Mucosa of rectum (tissue), 2 donors: ENCODE data around the gene ICAM5.
A peak's percentile ranks its signal among the peaks of the same experiment; 100 is the strongest.
"Not testable (repeated sequence)": the region's sequence is repeated elsewhere in the genome, so short reads cannot be mapped to it uniquely, and the experiment has no call there.

Source experiments
- H3K27ac ChIP-seq, 2 donors: one replicate each; pipeline ENCODE4 v1.7.0; 2013; ENCODE audit warnings: inconsistent platforms in 2 of 2, low read depth in 2 of 2, low read length in 2 of 2
- H3K27me3 ChIP-seq, 2 donors: one replicate each; pipeline ENCODE4 v1.7.0; 2013; ENCODE audit warnings: low read length in 2 of 2; ENCODE audit not compliant: control insufficient read depth in 2 of 2, insufficient read depth in 2 of 2
- H3K36me3 ChIP-seq, 2 donors: one replicate each; pipeline ENCODE4 v1.7.0; 2013; ENCODE audit warnings: low read length in 2 of 2; ENCODE audit not compliant: control insufficient read depth in 2 of 2, insufficient read depth in 2 of 2
- H3K4me1 ChIP-seq, 2 donors: one replicate each; pipeline ENCODE4 v1.7.0; 2013; ENCODE audit warnings: low read length in 2 of 2, mild to moderate bottlenecking in 1 of 2; ENCODE audit not compliant: control insufficient read depth in 2 of 2, insufficient read depth in 2 of 2
- H3K4me3 ChIP-seq, 2 donors: one replicate each; pipeline ENCODE4 v1.7.0; 2013; ENCODE audit warnings: low read length in 2 of 2
- H3K9ac ChIP-seq, 2 donors: one replicate each; pipeline ENCODE4 v1.7.0; 2013; ENCODE audit warnings: low read length in 2 of 2, low read depth in 1 of 2, mild to moderate bottlenecking in 1 of 2
- H3K9me3 ChIP-seq, 2 donors: one replicate each; pipeline ENCODE4 v1.7.0; 2013; ENCODE audit warnings: low read length in 2 of 2; ENCODE audit not compliant: control insufficient read depth in 2 of 2
- donor health status: healthy.
- donor health status: Normal muscosa, but diverticular disease.

Gene ICAM5

DNA sequence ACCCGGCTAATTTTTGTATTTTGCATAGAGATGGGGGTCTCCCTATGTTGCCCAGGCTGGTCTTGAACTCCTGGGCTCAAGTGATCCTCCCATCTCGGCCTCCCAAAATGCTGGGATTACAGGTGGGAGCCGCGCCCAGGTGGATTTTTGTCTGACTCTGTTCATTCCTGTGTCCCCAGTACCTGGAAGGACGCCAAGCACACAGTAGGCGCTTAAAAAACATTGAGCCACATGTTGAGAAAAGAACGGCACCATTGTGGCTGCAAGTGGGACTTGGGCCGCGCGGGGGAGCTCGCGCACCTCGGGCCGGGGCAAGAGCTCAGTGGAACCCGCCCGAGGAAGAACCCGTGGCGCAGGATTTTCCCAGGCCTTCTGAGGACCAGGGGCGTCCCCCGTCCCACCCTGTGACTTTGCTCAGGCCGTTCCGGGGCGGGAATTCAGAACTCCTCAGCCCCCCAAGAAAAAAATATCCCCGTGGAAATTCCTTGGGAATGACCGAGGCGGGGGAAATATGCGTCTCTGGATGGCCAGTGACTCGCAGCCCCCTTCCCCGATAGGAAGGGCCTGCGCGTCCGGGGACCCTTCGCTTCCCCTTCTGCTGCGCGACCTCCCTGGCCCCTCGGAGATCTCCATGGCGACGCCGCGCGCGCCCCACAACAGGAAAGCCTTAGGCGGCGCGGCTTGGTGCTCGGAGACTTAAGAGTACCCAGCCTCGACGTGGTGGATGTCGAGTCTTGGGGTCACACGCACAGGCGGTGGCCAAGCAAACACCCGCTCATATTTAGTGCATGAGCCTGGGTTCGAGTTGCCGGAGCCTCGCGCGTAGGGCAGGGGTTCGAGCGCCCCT is 20.2 kb upstream of the ICAM5 start:
- H3K4me3 ChIP-seq, result peak overlapping the region; percentile 56 to 73
- peak overlapping the region; percentile 32 to 66 for H3K9ac ChIP-seq
- peaks cover 0 to 1% of the 10 kb centered on the region in 2 donors for H3K36me3 ChIP-seq
- no peaks in the 10 kb centered on the region for H3K9me3 ChIP-seq
- peaks cover 14 to 21% of the 10 kb centered on the region in 2 donors for H3K4me1 ChIP-seq
- peak overlapping the region; percentile 77 to 88 for H3K27ac ChIP-seq
- peaks cover 5 to 11% of the 10 kb centered on the region in 2 donors for H3K27me3 ChIP-seq

DNA sequence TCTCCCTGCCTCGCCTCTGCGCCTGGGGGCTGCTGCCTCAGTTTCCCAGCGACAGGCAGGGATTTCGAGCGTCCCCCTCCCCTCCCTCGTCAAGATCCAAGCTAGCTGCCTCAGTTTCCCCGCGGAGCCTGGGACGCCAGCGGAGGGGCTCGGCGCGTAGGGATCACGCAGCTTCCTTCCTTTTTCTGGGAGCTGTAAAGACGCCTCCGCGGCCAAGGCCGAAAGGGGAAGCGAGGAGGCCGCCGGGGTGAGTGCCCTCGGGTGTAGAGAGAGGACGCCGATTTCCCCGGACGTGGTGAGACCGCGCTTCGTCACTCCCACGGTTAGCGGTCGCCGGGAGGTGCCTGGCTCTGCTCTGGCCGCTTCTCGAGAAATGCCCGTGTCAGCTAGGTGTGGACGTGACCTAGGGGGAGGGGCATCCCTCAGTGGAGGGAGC is 19.6 kb upstream of the ICAM5 start:
- Histone ChIP-seq H3K27ac (peak overlapping the region; percentile 77 to 88), H3K9me3 (no peaks in the 10 kb centered on the region), H3K4me3 (peak overlapping the region; percentile 56 to 73), H3K4me1 (peaks cover 14 to 24% of the 10 kb centered on the region in 2 donors), H3K27me3 (peaks cover 5 to 11% of the 10 kb centered on the region in 2 donors), H3K9ac (peak overlapping the region; percentile 66 to 70), H3K36me3 (peaks cover 0 to 7% of the 10 kb centered on the region in 2 donors)

DNA sequence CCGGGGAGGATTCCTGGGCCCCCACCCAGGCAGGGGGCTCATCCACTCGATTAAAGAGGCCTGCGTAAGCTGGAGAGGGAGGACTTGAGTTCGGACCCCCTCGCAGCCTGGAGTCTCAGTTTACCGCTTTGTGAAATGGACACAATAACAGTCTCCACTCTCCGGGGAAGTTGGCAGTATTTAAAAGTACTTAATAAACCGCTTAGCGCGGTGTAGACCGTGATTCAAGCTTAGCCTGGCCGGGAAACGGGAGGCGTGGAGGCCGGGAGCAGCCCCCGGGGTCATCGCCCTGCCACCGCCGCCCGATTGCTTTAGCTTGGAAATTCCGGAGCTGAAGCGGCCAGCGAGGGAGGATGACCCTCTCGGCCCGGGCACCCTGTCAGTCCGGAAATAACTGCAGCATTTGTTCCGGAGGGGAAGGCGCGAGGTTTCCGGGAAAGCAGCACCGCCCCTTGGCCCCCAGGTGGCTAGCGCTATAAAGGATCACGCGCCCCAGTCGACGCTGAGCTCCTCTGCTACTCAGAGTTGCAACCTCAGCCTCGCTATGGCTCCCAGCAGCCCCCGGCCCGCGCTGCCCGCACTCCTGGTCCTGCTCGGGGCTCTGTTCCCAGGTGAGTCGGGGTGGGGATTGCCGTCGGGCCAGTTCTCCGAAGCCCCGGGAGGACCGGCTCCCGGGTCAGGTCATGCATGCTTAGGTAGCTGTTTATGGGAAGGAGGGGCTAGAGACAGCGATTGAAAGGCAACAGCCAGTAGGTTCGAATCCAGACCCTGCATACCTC is 18.9 kb upstream of the ICAM5 start, which contains the start of gene ICAM1:
TSS of gene ICAM1 (plus strand) at position 505 of the 779 bp plus-strand sequence. CDS start at position 545, 40 bp downstream.
- Histone ChIP-seq H3K9me3 (no peaks in the 10 kb centered on the region), H3K27me3 (peaks cover 5 to 11% of the 10 kb centered on the region in 2 donors), H3K4me3 (peak within 1 kb of the TSS; percentile 56 to 73), H3K36me3 (peaks cover 0 to 9% of the 10 kb centered on the region in 2 donors), H3K27ac (peak within 1 kb of the TSS; percentile 77 to 88), H3K4me1 (peaks cover 14 to 26% of the 10 kb centered on the region in 2 donors), H3K9ac (peak within 1 kb of the TSS; percentile 66 to 70)

DNA sequence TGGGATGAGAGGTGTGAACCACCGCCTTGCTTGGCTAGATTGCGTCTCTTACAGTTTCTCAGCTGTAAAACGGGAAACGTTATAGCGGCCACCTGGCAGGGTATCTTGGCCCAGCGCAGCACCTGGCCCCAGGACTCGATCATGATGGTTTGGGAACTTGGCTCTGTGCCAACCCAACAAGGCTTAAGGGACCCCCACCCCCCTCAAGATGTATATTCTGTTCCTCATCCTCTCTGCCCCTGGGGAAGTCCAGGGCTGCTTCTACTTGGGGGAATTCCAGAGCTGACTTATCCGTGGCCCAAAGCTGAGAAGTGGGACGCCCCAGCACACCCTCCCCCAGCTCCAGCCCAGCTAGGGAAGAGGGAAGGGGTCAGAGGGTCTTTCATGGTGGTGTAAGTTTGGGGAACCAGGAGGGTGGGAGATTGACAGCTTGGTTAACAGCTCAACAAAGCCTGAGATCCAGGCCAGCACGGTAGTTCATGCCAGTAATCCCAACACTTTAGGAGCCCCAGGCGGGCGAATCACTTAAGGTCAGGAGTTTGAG is 18.1 kb upstream of the ICAM5 start:
- peak overlapping the region in 1 of 2 donors; percentile 63 for H3K9ac ChIP-seq
- H3K4me1 ChIP-seq, result peaks cover 14 to 26% of the 10 kb centered on the region in 2 donors
- peaks cover 0 to 9% of the 10 kb centered on the region in 2 donors for H3K36me3 ChIP-seq
- peak overlapping the region; percentile 50 to 73 for H3K4me3 ChIP-seq
- H3K9me3 ChIP-seq, result no peaks in the 10 kb centered on the region
- H3K27me3 ChIP-seq, result peaks cover 5 to 11% of the 10 kb centered on the region in 2 donors
- peak overlapping the region; percentile 22 to 88 for H3K27ac ChIP-seq

DNA sequence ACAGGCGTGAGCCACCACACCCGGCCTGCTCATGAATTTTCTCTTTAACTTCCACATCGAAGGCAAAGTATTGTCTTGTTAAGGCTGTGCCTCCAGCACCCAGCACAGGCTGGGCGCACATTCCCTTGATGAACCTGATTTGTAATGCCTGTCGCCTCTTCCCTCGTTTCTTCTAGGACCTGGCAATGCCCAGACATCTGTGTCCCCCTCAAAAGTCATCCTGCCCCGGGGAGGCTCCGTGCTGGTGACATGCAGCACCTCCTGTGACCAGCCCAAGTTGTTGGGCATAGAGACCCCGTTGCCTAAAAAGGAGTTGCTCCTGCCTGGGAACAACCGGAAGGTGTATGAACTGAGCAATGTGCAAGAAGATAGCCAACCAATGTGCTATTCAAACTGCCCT is 15.2 kb upstream of the ICAM5 start:
- H3K4me1 ChIP-seq, result peaks cover 13 to 23% of the 10 kb centered on the region in 2 donors
- no peak overlapping the region for H3K9ac ChIP-seq
- peaks cover 5 to 11% of the 10 kb centered on the region in 2 donors for H3K27me3 ChIP-seq
- H3K27ac ChIP-seq, result no peak overlapping the region
- no peaks in the 10 kb centered on the region for H3K9me3 ChIP-seq
- H3K4me3 ChIP-seq, result no peak overlapping the region
- peaks cover 2 to 9% of the 10 kb centered on the region in 2 donors for H3K36me3 ChIP-seq

DNA sequence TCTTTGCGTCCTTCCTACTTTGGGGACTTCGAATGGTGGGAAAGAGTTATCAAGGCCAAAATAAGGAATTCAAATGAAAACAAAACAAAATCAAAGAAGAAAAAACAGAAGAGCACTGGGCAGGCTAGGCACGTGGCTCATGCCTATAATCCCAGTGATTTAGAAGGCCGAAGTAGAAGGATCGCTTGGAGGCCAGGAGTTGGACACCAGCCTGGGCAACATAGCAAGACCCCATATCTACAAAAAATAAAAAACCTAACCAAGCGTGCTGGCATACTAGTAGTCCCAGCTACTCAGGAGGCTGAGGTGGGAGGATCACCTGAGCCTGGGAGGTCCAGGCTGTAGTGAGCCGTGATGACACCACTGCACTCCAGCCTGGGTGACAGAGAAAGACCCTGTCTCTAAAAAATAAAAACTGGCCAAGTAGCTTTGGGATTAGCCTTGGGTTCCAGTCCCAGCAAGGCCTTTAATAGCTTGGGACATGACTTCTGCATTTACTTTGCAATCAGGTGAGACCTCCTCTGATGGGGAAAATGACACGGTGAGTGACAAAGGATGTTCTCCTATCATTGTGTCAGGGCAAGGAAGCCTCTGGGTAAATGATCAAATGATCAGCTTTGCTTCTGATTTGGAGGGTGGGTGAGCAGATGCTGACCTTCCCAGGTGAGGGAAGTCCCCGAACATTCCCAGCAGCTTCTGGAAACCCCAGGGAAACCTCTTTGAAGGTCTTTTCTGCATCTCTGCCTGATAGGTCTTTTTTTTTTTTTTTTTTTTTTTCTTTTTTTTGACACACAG is 11.8 kb upstream of the ICAM5 start:
- Histone ChIP-seq H3K36me3 (peaks cover 2 to 9% of the 10 kb centered on the region in 2 donors), H3K9ac (no peak overlapping the region), H3K4me3 (no peak overlapping the region), H3K9me3 (no peaks in the 10 kb centered on the region), H3K27ac (no peak overlapping the region), H3K27me3 (no peaks in the 10 kb centered on the region), H3K4me1 (peaks cover 0 to 8% of the 10 kb centered on the region in 2 donors)

DNA sequence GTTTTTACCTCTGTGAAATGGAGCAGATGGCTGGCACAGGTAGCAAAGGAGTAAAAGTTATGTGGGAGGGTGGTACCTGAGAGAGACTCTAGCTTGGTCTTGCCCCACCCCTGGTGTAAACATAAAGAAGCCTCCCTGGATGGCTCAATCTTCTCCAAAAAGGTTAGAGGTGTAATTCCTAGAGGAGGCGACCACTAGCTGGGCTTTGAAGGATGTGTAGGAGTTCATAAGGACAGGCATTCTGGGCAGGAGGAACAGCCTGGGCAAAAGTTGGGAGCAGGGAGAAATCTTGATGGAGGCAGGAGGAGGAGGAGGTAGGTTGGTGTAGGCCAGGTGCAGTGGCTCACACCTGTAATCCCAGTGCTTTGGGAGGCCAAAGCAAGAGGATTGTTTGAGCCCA is 10.8 kb upstream of the ICAM5 start:
- Histone ChIP-seq H3K9me3 (no peaks in the 10 kb centered on the region), H3K36me3 (peaks cover 2 to 9% of the 10 kb centered on the region in 2 donors), H3K9ac (no peak overlapping the region), H3K27ac (no peak overlapping the region), H3K4me1 (peaks cover 0 to 8% of the 10 kb centered on the region in 2 donors), H3K4me3 (no peak overlapping the region), H3K27me3 (no peaks in the 10 kb centered on the region)

DNA sequence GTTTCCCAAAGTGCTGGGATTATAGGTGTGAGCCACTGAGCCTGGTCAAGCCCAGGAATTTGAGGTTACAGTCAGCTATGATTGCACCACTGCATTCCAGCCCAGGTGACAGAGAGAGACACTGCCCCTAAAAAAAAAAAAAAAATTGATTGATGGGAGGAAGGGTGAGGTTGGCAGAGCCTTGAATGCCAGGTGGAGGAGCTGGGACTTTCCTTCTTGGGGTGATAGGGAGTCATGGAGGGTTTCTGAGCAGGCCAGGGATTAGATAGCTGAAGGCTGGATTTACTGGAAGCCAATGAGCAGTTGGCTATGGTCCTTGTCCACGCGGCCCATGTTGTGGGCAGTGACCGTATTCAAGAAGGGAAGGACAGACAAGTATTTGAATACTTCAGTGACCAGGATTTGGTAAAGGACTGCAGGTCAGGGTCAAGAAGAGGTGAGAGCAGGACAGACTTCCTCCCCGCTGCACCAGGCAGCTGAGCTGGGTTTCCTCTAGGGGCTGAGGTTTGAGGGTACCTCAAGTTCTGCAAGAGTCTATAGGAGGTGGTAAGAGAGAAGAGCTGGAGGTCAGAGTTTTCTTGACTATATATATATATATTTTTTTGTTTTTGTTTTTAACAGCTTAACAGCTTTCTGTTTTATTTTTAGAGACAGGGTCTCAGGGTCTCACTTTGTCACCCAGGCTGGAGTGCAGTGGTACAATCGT is 9.9 kb upstream of the ICAM5 start:
- H3K27ac ChIP-seq, result no peak overlapping the region
- H3K9ac ChIP-seq, result no peak overlapping the region
- no peaks in the 10 kb centered on the region for H3K27me3 ChIP-seq
- H3K36me3 ChIP-seq, result peaks cover 2 to 9% of the 10 kb centered on the region in 2 donors
- no peak overlapping the region for H3K4me3 ChIP-seq
- no peaks in the 10 kb centered on the region for H3K9me3 ChIP-seq
- H3K4me1 ChIP-seq, result peaks cover 0 to 3% of the 10 kb centered on the region in 2 donors

DNA sequence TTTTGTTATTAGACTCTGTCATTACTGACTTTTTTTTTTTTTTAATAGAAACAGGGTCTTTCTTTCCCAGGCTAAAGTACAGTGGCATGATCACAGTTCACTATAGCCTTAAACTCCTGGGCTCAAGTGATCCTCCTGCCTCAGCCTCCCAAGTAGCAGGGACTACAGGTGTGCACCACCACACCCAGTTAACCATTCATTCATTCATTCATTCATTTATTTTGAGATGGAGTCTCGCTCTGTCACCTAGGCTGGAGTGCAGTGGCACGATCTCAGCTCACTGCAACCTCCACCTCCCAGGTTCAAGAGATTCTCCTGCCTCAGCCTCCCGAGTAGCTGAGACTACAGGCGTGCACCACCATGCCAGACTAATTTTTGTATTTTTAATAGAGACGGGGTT is 7.7 kb upstream of the ICAM5 start:
- not testable (repeated sequence) for H3K9me3 ChIP-seq, H3K4me3 ChIP-seq, H3K9ac ChIP-seq, H3K4me1 ChIP-seq, H3K27me3 ChIP-seq, H3K27ac ChIP-seq
- peaks cover 2 to 16% of the 10 kb centered on the region in 2 donors for H3K36me3 ChIP-seq
